Caki2 (cell line): Measurements from ENCODE around the gene SIGLEC15. TPM values are rescaled to one million over a fixed set of nuclear protein-coding genes. Genes with fewer than 3 reads are reported as not detected.

Experiments
- total RNA-seq: library from RNA; depleted of rRNA; stranded (reverse); fragments of >200 nt; shearing (Covaris generic); gene quantifications from 2 replicates; pipeline ENCODE4 v1.2.3, GENCODE V29; 2014; ENCODE audit warnings: low replicate concordance; rRNA removed

Gene SIGLEC15
- total RNA-seq, 1 experiment from 2014 or later: 0.07 TPM

Other genes starting within 250 kb of the SIGLEC15 start
- not detected in 2 replicates for gene SLC14A2, start 210.2 kb upstream of the SIGLEC15 start, total RNA-seq
- gene SLC14A1, start 101.5 kb upstream of the SIGLEC15 start, total RNA-seq: not detected in 2 replicates
- 2.4 and 4.0 TPM in 2 replicates for gene EPG5, start 141.7 kb downstream of the SIGLEC15 start, total RNA-seq
- gene PSTPIP2, start 246.6 kb downstream of the SIGLEC15 start, total RNA-seq: not detected in 2 replicates